ACC112 (cell line): ENCODE results near the gene NR3C2.

ENCODE experiments used
- H2AFZ ChIP-seq: fragments of 200-600 bp; sonication (generic); one replicate; pipeline ENCODE4 v1.6.0; 2017; ENCODE audit warnings: antibody characterized with exemption, low read length; ENCODE audit not compliant: unreplicated experiment
- H3K27ac ChIP-seq: fragments of 200-600 bp; sonication (generic); 2 replicates; pipeline ENCODE4 v1.5.1; 2014; ENCODE audit warnings: low read depth, mild to moderate bottlenecking, antibody characterized with exemption, low read length, moderate library complexity
- H3K27me3 ChIP-seq: fragments of 200-600 bp; sonication (generic); 2 replicates; pipeline ENCODE4 v1.6.1; 2014; ENCODE audit warnings: mild to moderate bottlenecking, antibody characterized with exemption, low read length, moderate library complexity, mixed read lengths; ENCODE audit not compliant: insufficient read depth
- H3K36me3 ChIP-seq: fragments of 200-600 bp; sonication (generic); 2 replicates; pipeline ENCODE4 v1.6.1; 2016; ENCODE audit warnings: mild to moderate bottlenecking, antibody characterized with exemption, low read length, moderate library complexity, mixed read lengths; ENCODE audit not compliant: insufficient read depth
- H3K4me1 ChIP-seq: fragments of 200-600 bp; sonication (generic); one replicate; pipeline ENCODE4 v1.6.1; 2016; ENCODE audit warnings: low read length, mixed read lengths; ENCODE audit not compliant: insufficient read depth, unreplicated experiment, control insufficient read depth
- H3K4me3 ChIP-seq: fragments of 200-600 bp; sonication (generic); 2 replicates; pipeline ENCODE4 v1.5.1; 2014; ENCODE audit warnings: mild to moderate bottlenecking, low read depth, low read length
- H3K79me2 ChIP-seq: fragments of 200-600 bp; sonication (generic); one replicate; pipeline ENCODE4 v1.6.0; 2016; ENCODE audit warnings: low read length; ENCODE audit not compliant: control insufficient read depth, unreplicated experiment, insufficient read depth

NR3C2 gene

GRCh38 chr4:148227147-148227546 is 215.1 kb downstream of the NR3C2 start:
- no peak overlapping the region for H2AFZ ChIP-seq
- H3K79me2 ChIP-seq, result no peaks in the 10 kb centered on the region
- H3K27ac ChIP-seq, result no peak overlapping the region
- no peaks in the 10 kb centered on the region for H3K27me3 ChIP-seq
- H3K4me3 ChIP-seq, result no peak overlapping the region
- H3K4me1 ChIP-seq, result no peaks in the 10 kb centered on the region
- H3K36me3 ChIP-seq, result no peaks in the 10 kb centered on the region

DNA sequence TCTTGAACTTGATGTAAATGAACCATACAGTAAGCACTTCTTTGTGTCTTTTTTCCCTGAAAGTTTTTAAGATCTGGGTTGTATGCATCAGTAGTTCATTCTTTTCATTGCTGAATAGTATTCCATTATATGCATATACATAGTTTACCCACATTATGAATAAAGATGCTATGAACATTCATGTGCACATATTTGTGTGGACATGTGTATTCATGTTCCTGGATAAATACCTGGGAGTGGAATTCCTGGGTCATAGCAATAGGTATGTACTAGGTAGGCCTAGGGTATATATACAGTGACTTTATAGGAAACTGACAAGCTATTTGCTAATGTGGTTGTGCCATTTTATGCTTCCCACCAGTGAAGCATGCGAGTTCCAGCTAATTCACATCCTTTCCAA is 215.9 kb downstream of the NR3C2 start:
- H2AFZ ChIP-seq, result no peak overlapping the region
- H3K27me3 ChIP-seq, result no peaks in the 10 kb centered on the region
- H3K4me3 ChIP-seq, result no peak overlapping the region
- H3K36me3 ChIP-seq, result no peaks in the 10 kb centered on the region
- no peaks in the 10 kb centered on the region for H3K79me2 ChIP-seq
- no peak overlapping the region for H3K27ac ChIP-seq
- H3K4me1 ChIP-seq, result no peaks in the 10 kb centered on the region

DNA sequence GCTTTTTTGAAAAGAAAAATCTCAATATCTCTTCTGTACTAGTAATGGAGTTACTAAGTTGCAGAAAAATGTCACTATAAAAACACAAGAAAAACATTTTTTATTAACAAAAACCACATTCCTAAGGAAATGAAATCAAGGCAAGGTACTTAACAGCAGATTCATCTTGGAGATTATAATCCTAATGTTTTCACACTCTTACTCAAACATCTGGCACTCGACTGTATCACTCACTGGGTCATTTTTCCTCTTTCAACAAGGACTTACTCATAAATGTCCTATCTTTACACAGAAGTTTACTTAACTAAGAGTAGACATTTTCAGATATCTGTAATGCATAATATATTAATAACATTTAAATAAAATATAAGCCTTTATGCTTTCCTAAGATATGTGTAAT is 216.6 kb downstream of the NR3C2 start:
- H3K27ac ChIP-seq, result no peak overlapping the region
- H3K4me1 ChIP-seq, result no peaks in the 10 kb centered on the region
- no peak overlapping the region for H2AFZ ChIP-seq
- no peaks in the 10 kb centered on the region for H3K79me2 ChIP-seq
- no peaks in the 10 kb centered on the region for H3K27me3 ChIP-seq
- H3K36me3 ChIP-seq, result no peaks in the 10 kb centered on the region
- no peak overlapping the region for H3K4me3 ChIP-seq

- no peaks in the 10 kb centered on the region for H3K36me3 ChIP-seq
- no peaks in the 10 kb centered on the region for H3K79me2 ChIP-seq
- H3K27me3 ChIP-seq, result no peaks in the 10 kb centered on the region
- no peaks in the 10 kb centered on the region for H3K4me1 ChIP-seq
- no peak overlapping the region for H3K4me3 ChIP-seq
- H2AFZ ChIP-seq, result no peak overlapping the region
- no peak overlapping the region for H3K27ac ChIP-seq
These were observed 217.7 kb downstream of the NR3C2 start for GRCh38 chr4:148224476-148224875.

- Histone ChIP-seq H3K4me3 (no peak overlapping the region), H2AFZ (no peak overlapping the region), H3K27ac (no peak overlapping the region), H3K36me3 (no peaks in the 10 kb centered on the region), H3K4me1 (no peaks in the 10 kb centered on the region), H3K27me3 (no peaks in the 10 kb centered on the region), H3K79me2 (no peaks in the 10 kb centered on the region)
These were observed 219.1 kb downstream of the NR3C2 start for GRCh38 chr4:148222991-148223660.

GRCh38 chr4:148216866-148217814 is 225.1 kb downstream of the NR3C2 start:
- Histone ChIP-seq H3K36me3 (no peaks in the 10 kb centered on the region), H3K27ac (no peak overlapping the region), H3K27me3 (no peaks in the 10 kb centered on the region), H2AFZ (peak overlapping the region; percentile 55), H3K4me1 (no peaks in the 10 kb centered on the region), H3K79me2 (no peaks in the 10 kb centered on the region), H3K4me3 (peak overlapping the region; percentile 69)

- H2AFZ ChIP-seq, result no peak overlapping the region
- no peaks in the 10 kb centered on the region for H3K79me2 ChIP-seq
- H3K27me3 ChIP-seq, result no peaks in the 10 kb centered on the region
- H3K36me3 ChIP-seq, result no peaks in the 10 kb centered on the region
- H3K27ac ChIP-seq, result no peak overlapping the region
- H3K4me3 ChIP-seq, result peak overlapping the region; percentile 69
- no peaks in the 10 kb centered on the region for H3K4me1 ChIP-seq
These were observed 225.9 kb downstream of the NR3C2 start for GRCh38 chr4:148216321-148216720.

- Histone ChIP-seq H3K4me3 (no peak overlapping the region), H3K79me2 (no peaks in the 10 kb centered on the region), H2AFZ (no peak overlapping the region), H3K27me3 (no peaks in the 10 kb centered on the region), H3K27ac (no peak overlapping the region), H3K4me1 (no peaks in the 10 kb centered on the region), H3K36me3 (no peaks in the 10 kb centered on the region)
These were observed 227.0 kb downstream of the NR3C2 start for GRCh38 chr4:148215202-148215601.

DNA sequence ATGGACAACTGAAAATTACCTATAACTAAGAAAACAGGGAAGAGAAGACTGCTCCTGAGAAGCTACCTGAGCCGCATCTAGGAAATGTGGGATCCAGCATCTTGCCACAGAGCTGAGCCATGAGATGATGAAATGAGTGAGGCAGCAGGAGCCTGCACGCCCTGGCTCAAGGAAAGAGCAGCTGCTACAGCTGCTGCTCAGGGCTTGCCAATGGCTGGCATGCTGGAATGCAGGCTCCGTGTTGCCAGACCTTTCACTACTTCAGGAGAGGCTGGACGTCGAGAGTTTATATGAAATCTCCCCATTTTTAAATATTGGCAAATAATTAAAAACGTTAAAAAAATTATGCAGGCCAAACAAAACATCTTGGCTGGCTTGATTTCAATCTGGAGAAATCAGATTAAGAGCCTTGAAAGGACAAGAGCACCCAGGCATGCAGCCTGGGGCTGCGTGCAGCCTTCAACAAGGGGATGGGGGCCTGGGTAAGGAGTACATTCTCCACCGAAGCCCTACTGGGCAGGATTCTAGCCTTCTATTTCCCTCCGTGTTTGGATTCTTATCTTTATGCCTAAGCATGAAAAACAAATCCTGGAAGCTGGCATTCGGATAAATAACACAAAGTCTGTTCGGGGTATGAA is 227.6 kb downstream of the NR3C2 start:
- Histone ChIP-seq H2AFZ (no peak overlapping the region), H3K27ac (no peak overlapping the region), H3K4me1 (no peaks in the 10 kb centered on the region), H3K36me3 (no peaks in the 10 kb centered on the region), H3K4me3 (no peak overlapping the region), H3K79me2 (no peaks in the 10 kb centered on the region), H3K27me3 (0 out of 2 replicates have a peak, but pooled peaks cover 3% of the 10 kb centered on the region)

DNA sequence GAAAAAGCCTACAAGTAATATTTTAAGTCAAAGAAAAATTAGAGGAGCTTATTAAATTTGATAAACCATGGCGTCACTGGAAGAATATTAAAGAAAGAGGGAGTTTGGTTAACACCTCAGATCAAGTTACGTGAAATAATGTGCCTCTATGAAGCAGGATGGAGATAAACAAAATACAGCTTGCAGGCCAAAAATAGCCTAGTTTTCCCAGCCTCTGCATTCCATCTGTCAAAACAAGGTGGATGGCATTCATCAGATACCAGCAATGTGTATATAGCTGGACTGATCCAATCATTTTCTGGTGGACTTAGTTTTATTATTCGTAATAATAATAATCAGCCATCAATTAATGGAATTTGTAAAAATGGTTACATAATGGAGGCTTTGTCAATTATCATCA is 230.7 kb downstream of the NR3C2 start:
- no peaks in the 10 kb centered on the region for H3K79me2 ChIP-seq
- no peak overlapping the region for H2AFZ ChIP-seq
- H3K36me3 ChIP-seq, result no peaks in the 10 kb centered on the region
- H3K4me3 ChIP-seq, result no peak overlapping the region
- H3K4me1 ChIP-seq, result no peaks in the 10 kb centered on the region
- no peak overlapping the region for H3K27ac ChIP-seq
- H3K27me3 ChIP-seq, result 0 out of 2 replicates have a peak, but pooled peaks cover 3% of the 10 kb centered on the region
